HepG2 (cell line): Measurements from ENCODE around the gene TNIP1. TPM values are rescaled to one million over a fixed set of nuclear protein-coding genes. Genes with fewer than 3 reads are reported as not detected.

Experiments
- ATAC-seq: fragments of 200-7000 bp; cut with Tn5 transposase; 3 replicates; pipeline ENCODE4 v1.9.1; 2020; ENCODE audit warnings: mild to moderate bottlenecking, moderate library complexity
- BruUV-seq: library from RNA; stranded (reverse); fragments of 400-500 nt; replicated peaks from 2 replicates; lab custom pipeline; 2021; lab: Mats Ljungman, UMichigan
- CTCF ChIA-PET: fragments of 300-600 bp; formaldehyde crosslinking; extraction: SDS; loops from one replicate; lab custom pipeline; 2021; ENCODE audit warnings: low total read pairs, inconsistent platforms, low intra/inter-chr PET ratio; lab: Yijun Ruan, JAX
- POLR2A ChIA-PET: fragments of 350-600 bp; sonication (Branson Sonifier 250); formaldehyde crosslinking; loops from one replicate; lab custom pipeline; 2020; ENCODE audit warnings: antibody characterized with exemption, inconsistent platforms; lab: Yijun Ruan, JAX
- DNase-seq: peaks from one replicate; pipeline ENCODE4 v3.0.0-alpha.2; 2015; ENCODE audit warnings: low spot score
- FAIRE-seq: peaks from 3 replicates; lab custom pipeline; 2011; peaks lifted over from hg19 to GRCh38; lab: Jason Lieb, UNC
- H2AFZ ChIP-seq: one replicate; pipeline ENCODE4 v1.6.1; 2011; ENCODE audit warnings: low read length, inconsistent platforms
- H3K27ac ChIP-seq: fragments of 300-600 bp; 3 replicates; pipeline ENCODE4 v1.8.0; 2011; ENCODE audit warnings: mixed run types, mild to moderate bottlenecking, mixed read lengths, low read length, inconsistent platforms; ENCODE audit not compliant: insufficient read depth; ENCODE audit errors: extremely low read length
- H3K27me3 ChIP-seq, 2 experiments: fragments of 200-600 bp in 1 of 2; 2 replicates in 1 of 2; 3 replicates in 1 of 2; pipeline versions ENCODE4 v1.6.0 to v1.8.0; 2011; ENCODE audit warnings: low read length in 2 of 2, mild to moderate bottlenecking in 2 of 2, moderate library complexity in 2 of 2, inconsistent platforms in 1 of 2; ENCODE audit not compliant: insufficient read depth in 2 of 2, control insufficient read depth in 1 of 2
- H3K36me3 ChIP-seq, 2 experiments: fragments of 200-600 bp in 1 of 2; replicated peaks in 1 of 2; 2 replicates in 1 of 2; 3 replicates in 1 of 2; pipeline versions ENCODE4 v1.5.1 to v1.8.0; 2011; ENCODE audit warnings: low read length in 2 of 2, inconsistent platforms in 1 of 2; ENCODE audit not compliant: insufficient read depth in 2 of 2, control insufficient read depth in 1 of 2
- H3K4me1 ChIP-seq: 2 replicates; pipeline ENCODE4 v1.5.1; 2012; ENCODE audit warnings: low read length, inconsistent platforms; ENCODE audit not compliant: insufficient read depth
- H3K4me2 ChIP-seq: 2 replicates; pipeline ENCODE4 v1.6.0; 2011; ENCODE audit warnings: low read depth, low read length, inconsistent platforms
- H3K4me3 ChIP-seq, 3 experiments: fragments of 200-600 bp in 1 of 3; sonication (generic), shearing (Covaris generic) in 1 of 3; replicated peaks in 1 of 3; 2 replicates each; pipeline ENCODE4 v1.5.1; 2011 to 2016; ENCODE audit warnings: low read length in 3 of 3, inconsistent platforms in 2 of 3, low read depth in 2 of 3, mild to moderate bottlenecking in 2 of 3, control low read depth in 1 of 3, mixed read lengths in 1 of 3; ENCODE audit not compliant: insufficient read depth in 1 of 3
- H3K79me2 ChIP-seq: one replicate; pipeline ENCODE4 v1.6.1; 2011; ENCODE audit warnings: low read length, inconsistent platforms; ENCODE audit not compliant: insufficient read depth
- H3K9ac ChIP-seq: 2 replicates; pipeline ENCODE4 v1.6.0; 2011; ENCODE audit warnings: mild to moderate bottlenecking, low read depth, low read length, inconsistent platforms; ENCODE audit not compliant: insufficient read depth
- H3K9me3 ChIP-seq: 2 replicates; pipeline ENCODE4 v1.5.1; 2012; ENCODE audit warnings: mild to moderate bottlenecking, low read length
- H4K20me1 ChIP-seq: 2 replicates; pipeline ENCODE4 v1.6.0; 2011; ENCODE audit warnings: inconsistent platforms, mild to moderate bottlenecking, low read length, moderate library complexity; ENCODE audit not compliant: insufficient read depth
- ELK4 ChIP-seq: sonication (generic); formaldehyde crosslinking; IDR thresholded peaks from 2 replicates; pipeline ENCODE4 v1.9.0; 2021; ENCODE audit warnings: missing genetic modification reagents, borderline replicate concordance
- HOXA9 ChIP-seq: sonication (generic); formaldehyde crosslinking; IDR thresholded peaks from 2 replicates; pipeline ENCODE4 v1.8.1; 2022; ENCODE audit warnings: missing genetic modification reagents, mild to moderate bottlenecking, moderate library complexity, borderline replicate concordance
- MYC ChIP-seq: sonication (generic); formaldehyde crosslinking; IDR thresholded peaks from 2 replicates; pipeline ENCODE4 v1.9.0; 2021; ENCODE audit warnings: missing genetic modification reagents, borderline replicate concordance
- NFIB ChIP-seq: sonication (generic); formaldehyde crosslinking; IDR thresholded peaks from 2 replicates; pipeline ENCODE4 v1.9.0; 2021; ENCODE audit warnings: missing genetic modification reagents, mild to moderate bottlenecking, borderline replicate concordance
- NR1H2 ChIP-seq: sonication (generic); formaldehyde crosslinking; IDR thresholded peaks from 2 replicates; pipeline ENCODE4 v1.8.1; 2022; ENCODE audit warnings: low read depth, missing genetic modification reagents, borderline replicate concordance
- POLR2AphosphoS5 ChIP-seq: IDR thresholded peaks from 2 replicates; pipeline ENCODE4 v1.6.1; 2012; ENCODE audit warnings: low read depth, low read length
- SNRNP70 ChIP-seq: fragments of 200-400 bp; formaldehyde crosslinking; IDR thresholded peaks from 2 replicates; pipeline ENCODE4 v1.6.1; 2017; ENCODE audit warnings: mild to moderate bottlenecking, low read depth, low read length, moderate library complexity
- SRSF9 ChIP-seq: fragments of 200-400 bp; formaldehyde crosslinking; IDR thresholded peaks from 2 replicates; pipeline ENCODE4 v1.6.1; 2018; ENCODE audit warnings: borderline replicate concordance, mild to moderate bottlenecking, low read depth, low read length; ENCODE audit not compliant: insufficient read depth, poor library complexity, severe bottlenecking
- TFE3 ChIP-seq: IDR thresholded peaks from 2 replicates; pipeline ENCODE4 v1.6.1; 2016
- ZBTB42 ChIP-seq: sonication (generic); formaldehyde crosslinking; IDR thresholded peaks from 2 replicates; pipeline ENCODE4 v1.5.0; 2020; ENCODE audit warnings: mild to moderate bottlenecking, missing genetic modification reagents
- ZNF446 ChIP-seq: sonication (generic); formaldehyde crosslinking; IDR thresholded peaks from 2 replicates; pipeline ENCODE4 v1.5.0; 2020; ENCODE audit warnings: mild to moderate bottlenecking, missing genetic modification reagents
- ZNF776 ChIP-seq: sonication (generic); formaldehyde crosslinking; IDR thresholded peaks from 2 replicates; pipeline ENCODE4 v1.4.0; 2020; ENCODE audit warnings: mild to moderate bottlenecking, missing genetic modification reagents
- ZNF83 ChIP-seq: sonication (generic); formaldehyde crosslinking; IDR thresholded peaks from 2 replicates; pipeline ENCODE4 v1.4.0; 2020; ENCODE audit warnings: missing genetic modification reagents, mild to moderate bottlenecking, borderline replicate concordance
- ZZZ3 ChIP-seq: sonication (generic); formaldehyde crosslinking; IDR thresholded peaks from 2 replicates; pipeline ENCODE4 v1.4.0; 2020; ENCODE audit warnings: missing genetic modification reagents, mild to moderate bottlenecking, borderline replicate concordance
- WGBS: methylation state at CpG from one replicate; pipeline ENCODE4 v1.1.6; 2017; ENCODE audit warnings: low lambda C conversion rate; 5-methylcytosine and 5-hydroxymethylcytosine counted together
- in situ Hi-C: cut with HindIII; loops from 2 replicates; pipeline ENCODE4 v1.10.0; 2017; ENCODE audit warnings: low pct_unique_long_range_greater_than_20kb; ENCODE audit not compliant: extremely low pct_ligation_motif_present
- intact Hi-C: fragments of 100-400 bp; cut with micrococcal nuclease; formaldehyde crosslinking; loops from one replicate; pipeline ENCODE4 v1.10.0; 2022; ENCODE audit not compliant: unreplicated experiment
- polyA plus RNA-seq, 8 experiments: library from polyadenylated mRNA; depleted of rRNA in 3 of 8; stranded (reverse) in 7 of 8; unstranded in 1 of 8; fragments of >200 nt; fragmentation: Illumina TruSeq in 4 of 8; extraction: Trizol in 4 of 8; gene quantifications; 2 replicates each; pipeline versions ENCODE4 v1.2.1 to v1.2.3, GENCODE V29; 2011 to 2016; ENCODE audit warnings: low read depth in 4 of 8, missing spikeins in 1 of 8, mixed read lengths in 1 of 8; ENCODE audit not compliant: insufficient read depth in 1 of 8
- total RNA-seq, 5 experiments: library from RNA; depleted of rRNA; stranded (reverse); fragments of >200 nt; fragmentation: Illumina TruSeq; extraction: Trizol; gene quantifications; 2 replicates each; pipeline ENCODE4 v1.2.3, GENCODE V29; 2016; ENCODE audit warnings: low read depth in 1 of 5

TNIP1 gene
- total and polyA plus RNA-seq, 2 of the 13 experiments (the other 11 are each of a cell fraction or from before 2014, with no cell fraction given) = 26.2 to 45.9 TPM

- intact Hi-C loops = no loop called here
- ChIA-PET CTCF (no interaction called here), POLR2A (no interaction called here)
- no peaks in the 10 kb centered on the region for H3K9me3 ChIP-seq
- H3K36me3 ChIP-seq = peaks cover 9 to 48% of the 10 kb centered on the region in 2 experiments
- FAIRE-seq (no peak), ATAC-seq (no peak), DNase-seq (no peak)
- H3K27me3 ChIP-seq = no peaks in the 10 kb centered on the region
- H3K79me2 ChIP-seq = no peaks in the 10 kb centered on the region
- H3K27ac ChIP-seq = no peak overlapping the region
- in situ Hi-C loops = no loop called here
- no peak overlapping the region for H3K4me2 ChIP-seq
- WGBS = 96% methylated on average over 7 of the region's 7 CpGs
- TF ChIP-seq NR1H2 (CRISPR knock-in tag) (no peak), ELK4 (CRISPR knock-in tag) (no peak), ZNF83 (CRISPR knock-in tag) (no peak), MYC (CRISPR knock-in tag) (no peak), ZBTB42 (CRISPR knock-in tag) (no peak), SNRNP70 (no peak), ZNF776 (CRISPR knock-in tag) (no peak), ZZZ3 (CRISPR knock-in tag) (no peak), NFIB (no peak), TFE3 (CRISPR knock-in tag) (no peak), HOXA9 (CRISPR knock-in tag) (no peak), ZNF446 (CRISPR knock-in tag) (no peak), POLR2AphosphoS5 (no peak), SRSF9 (no peak)
- H3K4me1 ChIP-seq = peaks cover 17% of the 10 kb centered on the region
- H3K4me3 ChIP-seq = no peak overlapping the region
- TSS peak; percentile 29 for BruUV-seq
- no peaks in the 10 kb centered on the region for H4K20me1 ChIP-seq
- no peak overlapping the region for H3K9ac ChIP-seq
- H2AFZ ChIP-seq = no peak overlapping the region
Observed at GRCh38 chr5:151107084-151107483, 26.2 kb upstream of the TNIP1 start.
